NK-92 (cell line): ENCODE data around the gene FBXO11.
"Not testable (repeated sequence)": the region's sequence is repeated elsewhere in the genome, so short reads cannot be mapped to it uniquely, and the experiment has no call there.

Experiments
- DNase-seq: peaks from one replicate; lab custom pipeline; 2025; ENCODE audit not compliant: unreplicated experiment; lab: John Stamatoyannopoulos, UW

The FBXO11 gene

DNA sequence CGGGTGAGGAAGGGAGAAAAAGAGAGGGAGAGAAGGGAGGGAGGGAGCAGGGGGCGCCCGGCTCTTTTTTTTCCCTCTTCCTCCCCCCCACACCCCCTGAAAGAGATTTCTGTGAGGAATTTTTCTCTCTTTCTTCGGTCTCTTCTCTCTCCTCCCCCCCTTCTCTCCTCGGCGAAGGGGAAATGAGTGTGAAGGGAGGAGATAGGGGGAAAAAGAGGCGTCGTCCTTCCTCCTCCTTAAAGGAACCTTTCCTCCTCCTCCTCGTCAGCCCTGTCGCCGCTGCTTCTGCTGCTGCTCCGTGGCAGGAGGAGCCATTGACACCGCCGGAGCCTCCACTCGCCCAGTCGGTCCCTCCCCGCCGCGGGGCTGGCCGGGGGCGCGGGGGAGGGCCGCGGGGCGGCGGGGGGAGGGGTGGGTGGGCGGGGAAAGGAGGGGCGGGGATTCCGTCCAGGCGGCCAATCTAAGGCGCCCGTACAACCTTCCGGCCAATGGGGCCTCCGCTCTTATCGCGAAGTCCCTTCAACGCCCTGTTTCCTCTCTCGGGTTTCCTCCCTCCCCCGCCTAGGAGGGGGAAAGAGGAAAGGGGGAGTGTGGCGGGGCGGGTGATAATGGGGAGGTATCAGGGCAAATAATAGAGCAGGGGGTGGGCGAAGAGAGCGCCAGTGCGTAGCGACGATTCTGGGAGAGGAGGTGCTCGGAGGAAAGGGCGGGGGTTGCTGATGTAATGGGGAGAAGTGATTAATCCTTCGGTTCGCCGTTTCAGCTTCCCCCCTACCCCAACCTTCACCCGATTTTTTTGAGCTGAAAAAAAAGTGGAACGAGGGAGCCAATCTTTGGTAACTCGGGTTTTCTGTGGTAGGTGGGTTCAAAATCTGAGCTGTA lies at the start of gene FBXO11:
Gene FBXO11, minus strand, starts transcription at position 342 of the 882 bp plus-strand sequence. CDS start 778 bp downstream, outside the sequence.
- DNase-seq = peak; percentile 78

DNA sequence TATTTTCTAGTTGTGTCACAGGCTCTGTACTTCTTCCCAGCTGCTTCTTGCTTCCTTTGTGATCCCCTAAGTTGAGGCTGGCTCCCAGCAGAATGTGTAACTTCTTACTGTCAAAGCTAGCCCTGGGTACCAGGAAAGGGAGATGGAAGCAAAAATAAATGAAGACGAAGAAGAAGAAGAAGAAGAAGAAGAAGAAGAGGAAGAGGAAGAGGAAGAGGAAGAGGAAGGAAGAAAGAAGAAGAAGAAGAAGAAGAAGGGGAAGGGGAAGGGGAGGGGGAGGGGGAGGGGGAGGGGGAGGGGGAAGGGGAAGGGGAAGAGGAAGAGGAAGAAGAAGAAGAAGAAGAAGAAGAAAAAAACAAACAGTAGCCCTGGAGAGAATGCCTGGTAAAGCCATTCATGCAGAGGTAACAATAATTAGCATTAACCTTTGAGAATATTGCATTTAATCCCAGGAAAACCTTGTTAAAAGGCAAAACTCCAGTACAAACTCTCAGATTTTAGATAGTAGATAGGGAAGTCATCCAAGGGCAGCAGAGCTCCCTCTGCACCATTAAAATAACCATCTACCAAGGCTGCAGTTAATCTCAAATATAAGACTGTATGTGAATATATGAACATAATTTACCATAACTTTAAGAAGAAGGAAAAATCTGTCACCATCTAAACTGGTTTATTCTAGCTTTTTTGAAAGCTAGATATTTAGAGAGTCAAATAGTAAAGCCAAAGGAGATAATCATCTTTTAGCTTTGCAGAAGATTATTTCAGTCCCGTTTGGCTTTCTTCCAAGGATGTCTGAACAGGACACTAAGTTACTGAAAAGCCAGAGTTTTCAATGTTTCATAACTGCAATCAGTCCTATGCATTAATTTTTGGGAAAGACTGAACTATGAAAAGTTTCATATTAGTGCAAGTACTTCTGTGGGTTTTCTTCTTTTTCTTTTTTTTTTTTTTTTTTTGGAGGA lies 44.3 kb upstream of the FBXO11 start:
- no peak for DNase-seq

DNA sequence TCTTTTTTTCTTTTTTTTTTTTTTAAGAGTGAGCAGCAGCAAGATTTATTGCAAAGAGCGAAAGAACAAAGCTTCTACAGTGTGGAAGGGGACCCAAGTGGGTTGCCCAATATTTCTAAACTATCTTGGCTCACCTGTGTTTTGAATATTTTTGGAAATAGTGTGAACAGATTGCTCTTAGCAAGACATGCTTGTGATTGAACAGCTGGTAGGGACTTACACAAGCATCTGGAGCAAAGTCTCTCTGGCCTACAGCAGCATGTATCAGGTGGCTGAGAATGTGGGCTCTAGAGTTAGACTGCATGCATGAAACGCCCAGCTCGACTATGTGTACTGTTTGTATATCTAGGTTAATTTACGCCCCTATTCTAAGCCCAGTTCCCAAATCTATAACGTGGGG lies 40.3 kb upstream of the FBXO11 start:
- no peak for DNase-seq

DNA sequence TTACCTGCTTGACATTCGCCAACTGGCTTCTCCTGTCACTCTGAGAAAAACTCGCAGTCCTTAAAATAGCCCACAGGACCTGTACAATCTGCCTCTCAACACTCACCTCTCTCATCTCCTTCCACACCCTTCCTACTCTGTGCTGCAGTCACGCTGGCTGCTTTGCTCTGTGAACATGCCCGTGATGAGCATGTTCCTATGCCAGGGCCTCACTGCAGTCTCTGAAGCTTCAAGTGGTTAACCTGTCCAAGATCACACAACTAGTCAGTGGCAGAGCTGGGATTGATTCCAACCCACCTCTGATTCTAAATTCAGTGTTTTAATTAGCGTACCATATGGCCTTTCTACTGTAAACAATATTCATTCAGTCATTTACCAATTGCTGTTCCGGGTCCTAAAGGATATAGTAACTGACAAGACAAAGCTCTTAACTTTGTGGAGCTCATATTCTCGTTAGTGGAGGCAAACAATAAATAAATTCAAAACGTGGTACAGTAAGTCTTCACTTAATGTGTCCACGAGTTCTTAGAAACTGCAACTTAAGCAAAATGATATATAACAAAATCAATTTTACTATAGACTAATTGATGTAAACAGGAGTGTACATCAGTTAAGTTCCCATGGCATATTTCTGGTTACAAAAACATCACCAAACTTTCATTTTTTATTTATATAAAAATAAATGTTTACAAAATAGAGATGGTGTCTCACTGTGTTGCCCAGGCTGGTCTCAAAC lies 38.9 kb upstream of the FBXO11 start:
- DNase-seq = no peak

DNA sequence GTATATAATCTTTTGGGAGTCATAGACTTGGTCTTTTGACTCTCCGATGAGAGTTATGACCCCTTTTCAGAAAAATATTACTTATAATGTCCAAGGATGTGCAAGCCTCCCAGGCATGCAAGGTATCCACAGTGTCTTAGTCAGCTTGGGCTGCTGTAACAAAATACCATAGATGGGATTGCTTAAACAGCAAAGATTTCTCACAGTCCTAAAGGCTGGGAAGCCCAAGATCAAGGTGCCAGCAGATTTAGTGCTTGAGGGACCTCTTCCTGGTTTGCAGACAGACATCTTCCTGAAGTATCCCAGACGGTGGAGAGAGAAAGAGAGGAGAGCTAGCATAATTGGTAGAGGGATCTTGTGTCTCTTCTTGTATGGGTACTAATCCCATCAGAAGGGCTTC lies 35.6 kb upstream of the FBXO11 start:
- DNase-seq = no peak

DNA sequence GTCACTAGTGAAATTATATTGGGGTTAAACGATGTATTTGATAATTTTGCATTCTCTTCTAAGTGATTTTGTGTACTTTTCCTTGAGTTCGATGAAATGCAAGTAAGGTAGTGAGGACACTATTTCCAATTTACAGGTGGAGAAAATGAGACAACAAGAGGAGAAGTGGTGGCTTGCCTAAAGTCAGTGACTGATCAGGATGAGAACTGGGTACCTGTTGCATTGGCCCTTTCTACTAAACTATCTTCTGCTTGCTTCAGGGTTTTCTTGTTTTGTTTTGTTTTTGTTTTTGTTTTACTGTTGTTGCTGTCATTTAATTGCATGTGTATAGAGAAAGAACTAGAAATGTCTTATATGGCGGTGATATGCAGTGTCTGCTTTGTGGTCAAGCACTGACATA lies 31.4 kb upstream of the FBXO11 start:
- no peak for DNase-seq

DNA sequence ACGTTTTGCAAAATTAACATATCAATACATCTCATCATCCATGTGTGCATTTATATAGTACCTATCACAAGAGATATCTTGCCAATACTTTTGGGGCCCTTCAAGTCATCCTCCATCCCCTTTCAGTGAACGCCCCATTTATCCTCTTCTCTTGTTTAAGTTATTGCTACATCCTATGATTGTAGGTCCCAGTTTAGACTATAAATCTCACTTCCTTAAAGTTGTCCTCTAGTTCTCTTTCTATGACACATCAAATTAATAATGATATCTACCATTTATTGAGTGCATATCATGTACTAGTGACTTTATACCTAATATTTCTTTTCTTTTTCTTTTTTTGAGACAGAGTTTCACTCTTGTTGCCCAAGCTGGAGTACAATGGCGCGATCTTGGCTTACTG lies 28.8 kb upstream of the FBXO11 start:
- no peak for DNase-seq

DNA sequence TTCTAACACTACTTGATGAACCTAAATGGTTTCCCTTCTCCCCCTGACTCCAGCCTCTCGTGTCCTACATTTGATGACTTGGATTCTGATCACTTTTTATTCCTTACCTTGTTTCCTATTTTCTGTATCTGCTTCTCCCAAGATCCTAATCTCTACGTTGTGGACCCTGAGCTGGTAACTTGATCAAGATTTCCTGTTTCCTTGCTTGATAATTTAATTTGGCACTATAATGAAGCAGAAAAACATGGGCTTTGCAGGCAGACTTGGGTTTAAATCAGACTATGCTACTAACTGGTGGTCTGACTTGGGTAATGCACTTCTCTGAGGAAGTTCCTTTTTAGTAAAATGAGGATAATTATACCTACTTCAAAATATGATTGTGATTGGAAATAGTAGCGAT lies 11.7 kb upstream of the FBXO11 start:
- DNase-seq = no peak

DNA sequence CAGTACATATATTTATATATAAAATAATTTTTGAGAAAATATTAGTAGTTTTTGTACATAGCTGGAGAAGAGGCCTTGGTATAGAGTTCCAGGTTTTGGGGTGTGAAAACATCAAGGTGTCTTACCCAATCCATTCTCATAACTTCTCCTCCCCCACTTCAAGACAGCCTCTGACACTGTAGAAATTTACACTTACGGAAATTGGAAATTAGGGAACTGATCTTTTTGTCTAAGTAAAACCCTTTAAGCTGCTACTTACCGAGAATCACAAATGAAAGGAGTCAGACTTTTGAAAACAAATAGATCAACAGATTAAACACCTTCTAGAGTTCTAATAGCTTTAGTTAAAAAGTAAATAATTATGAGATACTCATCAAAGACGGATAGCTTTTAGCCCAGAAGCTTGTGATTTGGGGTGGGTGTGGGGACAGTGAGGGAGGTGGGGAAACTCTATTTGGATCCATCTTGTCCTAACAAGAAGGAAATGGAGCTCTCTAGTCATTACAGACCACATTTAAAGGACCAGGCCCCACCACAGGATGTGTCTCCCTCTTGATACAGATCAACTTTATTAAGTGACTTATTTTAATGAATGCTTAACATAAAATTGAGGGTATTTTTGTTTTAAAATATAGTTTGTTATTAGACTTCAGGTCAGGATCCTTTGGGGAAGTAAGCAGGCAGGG lies 11.1 kb upstream of the FBXO11 start:
- DNase-seq = no peak

DNA sequence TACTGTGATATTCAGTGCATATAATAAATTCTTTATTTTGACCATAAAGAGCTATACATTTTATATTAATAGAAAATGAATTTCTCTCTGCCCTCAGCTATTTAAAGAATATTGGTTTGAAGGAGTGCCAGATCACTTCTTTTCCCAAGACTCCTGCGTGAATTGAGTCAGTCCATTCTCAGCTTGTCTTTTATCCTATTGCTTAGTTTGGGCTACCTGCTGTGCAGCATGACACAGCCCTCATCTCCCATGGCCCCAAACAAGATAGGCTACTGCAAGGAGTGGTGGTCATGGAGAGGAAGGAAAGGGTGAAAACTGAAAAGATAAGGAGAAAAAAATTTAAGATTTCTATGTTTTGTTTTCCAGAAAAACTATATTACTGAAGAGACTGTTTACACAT lies 10.1 kb upstream of the FBXO11 start:
- no peak for DNase-seq

DNA sequence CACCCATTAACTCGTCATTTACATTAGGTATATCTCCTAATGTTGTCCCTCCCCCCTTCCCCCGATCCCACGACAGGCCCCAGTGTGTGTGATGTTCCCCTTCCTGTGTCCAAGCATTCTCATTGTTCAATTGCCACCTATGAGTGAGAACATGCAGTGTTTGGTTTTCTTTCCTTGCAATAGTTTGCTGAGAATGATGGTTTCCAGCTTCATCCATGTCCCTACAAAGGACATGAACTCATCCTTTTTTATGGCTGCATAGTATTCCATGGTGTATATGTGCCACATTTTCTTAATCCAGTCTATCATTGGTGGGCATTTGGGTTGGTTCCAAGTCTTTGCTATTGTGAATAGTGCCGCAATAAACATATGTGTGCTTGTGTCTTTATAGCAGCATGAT lies 4.4 kb upstream of the FBXO11 start:
- not testable (repeated sequence) for DNase-seq

DNA sequence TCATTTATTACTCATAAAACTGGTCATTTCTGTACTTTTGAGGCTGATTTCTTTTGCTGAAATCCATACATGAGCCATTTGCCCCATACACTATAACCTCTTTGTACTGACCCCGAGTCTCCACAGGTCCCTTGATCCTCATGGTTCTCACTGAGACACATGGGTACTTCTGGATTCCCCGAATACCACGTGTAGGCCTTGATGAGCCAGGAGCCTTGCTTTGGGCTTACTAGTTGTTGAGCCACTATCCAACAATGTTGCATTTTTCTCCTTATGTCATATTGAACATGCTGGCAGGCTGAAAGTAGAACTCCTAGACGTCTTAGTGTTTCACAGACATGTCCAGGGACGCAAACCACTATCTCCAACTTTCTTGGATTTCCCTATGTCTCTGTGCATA lies 2.4 kb upstream of the FBXO11 start:
- DNase-seq = no peak

DNA sequence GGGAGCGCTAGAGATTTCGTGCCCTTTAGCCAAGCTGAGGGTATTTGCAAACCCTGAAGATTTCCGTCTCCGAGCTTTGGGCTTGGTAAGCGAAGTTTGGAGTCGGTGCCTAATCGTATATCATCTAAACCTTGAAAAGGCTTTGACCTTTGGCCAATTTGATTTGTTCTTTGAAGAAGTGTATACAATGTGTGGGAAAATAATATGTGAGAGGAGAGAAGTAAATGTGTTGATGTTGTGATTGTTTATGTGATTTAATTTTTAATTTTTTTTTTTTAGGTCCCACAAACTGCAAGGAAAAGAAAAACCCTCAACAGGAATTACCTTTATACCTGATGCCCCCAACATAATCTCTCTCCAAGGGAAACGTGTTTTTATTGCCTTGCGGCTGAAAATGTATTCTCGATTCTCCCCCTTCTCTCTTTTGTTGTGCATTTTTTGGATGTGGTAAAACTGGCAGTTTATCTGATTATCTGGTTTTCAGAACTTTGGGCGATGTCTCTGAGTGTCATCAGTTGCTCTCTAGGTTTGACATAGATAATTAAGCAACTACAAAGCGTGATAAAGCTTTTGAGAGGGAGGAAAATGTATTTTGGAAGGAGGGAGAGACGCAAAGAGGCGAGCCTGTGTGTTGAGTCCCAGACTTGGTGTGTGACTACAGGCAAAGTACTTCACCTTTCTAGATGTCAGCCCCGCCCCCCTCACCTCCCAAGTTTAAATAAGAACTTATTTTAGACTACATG lies 912 bp upstream of the FBXO11 start:
- DNase-seq = no peak

DNA sequence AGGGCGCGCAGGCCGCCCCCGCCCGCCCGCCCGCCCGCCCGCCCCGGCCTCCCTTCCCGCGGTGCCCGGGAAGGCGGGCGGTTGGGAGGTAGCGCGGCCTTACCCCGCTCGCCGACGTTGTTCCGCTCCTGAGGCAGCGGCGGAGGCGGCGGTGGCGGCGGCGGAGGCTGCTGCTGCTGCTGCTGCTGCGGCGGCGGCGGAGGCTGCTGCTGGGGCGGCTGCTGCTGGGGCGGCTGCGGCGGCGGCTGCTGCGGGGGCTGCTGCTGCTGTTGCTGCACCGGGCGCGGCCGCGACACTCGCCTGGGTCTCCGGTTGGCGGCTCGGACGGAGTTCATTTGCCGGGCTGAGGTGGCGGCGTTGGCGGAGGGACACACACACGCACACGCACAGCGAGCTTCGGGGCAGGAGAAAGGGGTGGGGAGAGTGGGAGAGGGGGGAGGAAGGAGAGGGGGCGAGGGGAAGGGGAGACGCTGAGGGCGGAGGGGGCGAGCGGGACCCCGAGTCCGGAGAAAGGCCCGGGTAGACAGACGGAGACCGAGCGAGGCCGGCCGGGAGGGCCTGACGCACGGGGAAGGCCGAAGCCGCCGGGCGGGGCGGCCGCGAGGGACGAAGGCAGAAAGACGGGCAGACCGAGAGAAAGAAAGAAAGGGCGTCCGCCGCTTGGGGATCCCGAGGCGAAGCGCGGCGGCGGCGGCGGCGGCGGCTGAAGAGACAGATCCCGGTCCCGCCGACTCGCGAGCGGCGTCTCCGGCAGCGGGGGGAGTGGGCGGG lies 727 bp downstream of the FBXO11 start:
- no peak for DNase-seq

DNA sequence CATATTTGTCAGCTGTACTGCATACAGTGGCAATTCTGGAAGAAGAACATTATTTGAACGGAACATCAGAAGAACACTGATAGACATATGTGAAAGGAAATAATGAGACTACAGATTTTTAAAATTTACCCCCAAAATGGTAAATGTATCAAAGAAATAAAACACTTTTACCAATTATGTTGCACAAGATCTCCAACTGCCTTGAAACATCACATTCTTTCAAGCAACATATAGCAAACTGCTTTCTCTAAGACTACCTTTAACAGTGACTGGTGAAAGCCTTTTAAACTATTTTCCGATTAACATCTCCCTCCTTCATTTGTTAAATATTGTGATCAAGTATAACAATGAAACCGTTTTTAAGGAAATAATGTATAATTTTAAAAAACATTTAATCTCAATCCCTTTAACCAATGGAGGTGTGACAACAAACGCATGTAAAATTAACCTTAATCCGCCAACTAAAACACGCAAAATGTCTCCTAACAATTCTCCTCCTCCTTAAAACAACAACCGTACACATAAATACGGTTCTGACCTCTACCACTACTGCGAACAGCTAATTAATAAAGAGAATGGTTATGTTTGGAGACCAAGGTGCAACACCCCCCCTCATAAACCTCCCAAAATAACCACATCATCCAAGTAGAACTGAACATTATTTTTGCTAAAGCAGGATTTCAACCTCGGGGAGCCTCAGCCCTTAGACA lies 2.4 kb downstream of the FBXO11 start:
- DNase-seq = no peak

DNA sequence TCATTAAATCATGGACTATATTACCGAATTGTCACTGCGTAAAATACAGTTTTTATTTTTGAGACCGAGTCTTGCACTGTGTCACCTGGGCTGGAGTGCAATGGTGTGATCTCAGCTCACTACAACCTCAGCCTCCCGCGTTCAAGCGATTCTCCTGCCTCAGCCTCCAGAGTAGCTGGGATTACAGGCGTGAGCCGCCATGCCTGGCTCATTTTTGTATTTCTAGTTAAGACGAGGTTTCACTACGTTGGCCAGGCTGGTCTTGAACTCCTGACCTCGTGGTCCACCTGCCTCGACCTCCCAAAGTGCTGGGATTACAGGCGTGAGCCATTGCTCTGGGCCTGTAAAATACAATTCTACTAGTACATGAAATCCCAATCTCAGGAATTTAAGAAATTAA lies 4.4 kb downstream of the FBXO11 start:
- DNase-seq = not testable (repeated sequence)

DNA sequence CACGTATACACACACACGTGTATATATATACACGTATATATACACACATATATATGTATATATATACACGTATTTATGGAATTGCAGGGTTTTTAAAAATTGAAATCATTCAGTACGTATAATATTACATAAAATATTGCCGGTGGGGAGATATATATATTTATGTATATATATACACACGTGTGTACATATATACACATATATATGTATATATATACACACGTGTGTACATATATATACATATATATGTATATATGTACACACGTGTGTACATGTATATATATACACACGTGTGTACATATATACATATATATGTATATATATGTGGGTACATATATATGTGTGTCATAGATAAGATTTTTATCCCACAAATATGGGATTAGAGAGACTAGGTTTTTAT lies 5.4 kb downstream of the FBXO11 start:
- no peak for DNase-seq
